MM.1S (cell line): Measurements from ENCODE around the gene SMYD2.
"Not testable (repeated sequence)": the region's sequence is repeated elsewhere in the genome, so short reads cannot be mapped to it uniquely, and the experiment has no call there.

Experiments used
- DNase-seq: peaks from one replicate; pipeline ENCODE4 v3.0.0-alpha.2; 2015
- H2AFZ ChIP-seq: fragments of 300-600 bp; sonication (generic); 2 replicates; pipeline ENCODE4 v1.6.0; 2016; ENCODE audit warnings: antibody characterized with exemption, low read length
- H3F3A ChIP-seq: fragments of 300-600 bp; sonication (generic); 2 replicates; pipeline ENCODE4 v1.6.1; 2016; ENCODE audit warnings: mild to moderate bottlenecking, antibody characterized with exemption, low read length, moderate library complexity, mixed read lengths; ENCODE audit not compliant: insufficient read depth
- H3K27ac ChIP-seq: fragments of 300-600 bp; sonication (generic); 2 replicates; pipeline ENCODE4 v1.5.1; 2016; ENCODE audit warnings: mild to moderate bottlenecking, low read length
- H3K27me3 ChIP-seq: fragments of 300-600 bp; sonication (generic); replicated peaks from 2 replicates; pipeline ENCODE4 v1.6.0; 2016; ENCODE audit warnings: low read length; ENCODE audit not compliant: insufficient read depth
- H3K36me3 ChIP-seq: fragments of 300-600 bp; sonication (generic); replicated peaks from 2 replicates; pipeline ENCODE4 v1.6.1; 2016; ENCODE audit warnings: mild to moderate bottlenecking, low read length, mixed read lengths; ENCODE audit not compliant: insufficient read depth
- H3K4me1 ChIP-seq: fragments of 300-600 bp; sonication (generic); 2 replicates; pipeline ENCODE4 v1.6.1; 2016; ENCODE audit warnings: low read length, mixed read lengths
- H3K4me2 ChIP-seq: fragments of 300-600 bp; sonication (generic); 2 replicates; pipeline ENCODE4 v1.6.0; 2016; ENCODE audit warnings: low read depth, low read length
- H3K4me3 ChIP-seq: fragments of 300-600 bp; sonication (generic); 2 replicates; pipeline ENCODE4 v1.5.1; 2016; ENCODE audit warnings: low read length, mixed read lengths
- H3K79me2 ChIP-seq: fragments of 300-600 bp; sonication (generic); 2 replicates; pipeline ENCODE4 v1.6.1; 2016; ENCODE audit warnings: mixed run types, low read length, mixed read lengths
- H3K9ac ChIP-seq: fragments of 300-600 bp; sonication (generic); 2 replicates; pipeline ENCODE4 v1.6.1; 2016; ENCODE audit warnings: low read length, mixed read lengths
- H3K9me2 ChIP-seq: fragments of 300-600 bp; sonication (generic); replicated peaks from 2 replicates; pipeline ENCODE4 v1.6.1; 2016; ENCODE audit warnings: mild to moderate bottlenecking, low read length, mixed read lengths; ENCODE audit not compliant: insufficient read depth
- H3K9me3 ChIP-seq: fragments of 300-600 bp; sonication (generic); replicated peaks from 2 replicates; pipeline ENCODE4 v1.6.1; 2016; ENCODE audit warnings: mild to moderate bottlenecking, low read length, mixed read lengths; ENCODE audit not compliant: insufficient read depth
- H4K20me1 ChIP-seq: fragments of 300-600 bp; sonication (generic); 2 replicates; pipeline ENCODE4 v1.6.1; 2016; ENCODE audit warnings: mild to moderate bottlenecking, low read length, moderate library complexity, mixed read lengths; ENCODE audit not compliant: insufficient read depth
- CTCF ChIP-seq: fragments of 300-600 bp; sonication (generic); IDR thresholded peaks from 2 replicates; pipeline ENCODE4 v1.5.1; 2016; ENCODE audit warnings: antibody characterized with exemption, low read length, mixed read lengths
- EZH2 ChIP-seq: fragments of 300-600 bp; sonication (generic); optimal IDR thresholded peaks from 2 replicates; pipeline ENCODE3; 2017; ENCODE audit warnings: low read depth, mild to moderate bottlenecking, antibody characterized with exemption, low read length, mixed read lengths
- EZH2phosphoT487 ChIP-seq: fragments of 300-600 bp; sonication (generic); IDR thresholded peaks from 2 replicates; pipeline ENCODE4 v1.6.1; 2018; ENCODE audit warnings: antibody characterized with exemption, low read length

The SMYD2 gene

GRCh38 chr1:214272964-214273533 is 7.9 kb upstream of the SMYD2 start:
- H3K79me2 ChIP-seq: no peaks in the 10 kb centered on the region
- no peaks in the 10 kb centered on the region for H3F3A ChIP-seq
- no peaks in the 10 kb centered on the region for H3K36me3 ChIP-seq
- H3K4me2 ChIP-seq: no peak overlapping the region
- no peak overlapping the region for H3K4me3 ChIP-seq
- H3K4me1 ChIP-seq: no peaks in the 10 kb centered on the region
- DNase-seq: no peak
- H3K27me3 ChIP-seq: no peaks in the 10 kb centered on the region
- no peak overlapping the region for H3K9ac ChIP-seq
- H3K9me3 ChIP-seq: no peaks in the 10 kb centered on the region
- no peak overlapping the region for H3K27ac ChIP-seq
- TF ChIP-seq EZH2 (no peak), CTCF (no peak), EZH2phosphoT487 (no peak)
- no peaks in the 10 kb centered on the region for H3K9me2 ChIP-seq
- no peaks in the 10 kb centered on the region for H4K20me1 ChIP-seq
- no peak overlapping the region for H2AFZ ChIP-seq

GRCh38 chr1:214275700-214276099 is 5.3 kb upstream of the SMYD2 start:
- not testable (repeated sequence) for H3K9me3 ChIP-seq, H4K20me1 ChIP-seq, H3F3A ChIP-seq, H3K4me2 ChIP-seq, H3K27me3 ChIP-seq, H3K9me2 ChIP-seq, DNase-seq, H3K79me2 ChIP-seq, H2AFZ ChIP-seq, H3K9ac ChIP-seq, H3K27ac ChIP-seq, H3K4me3 ChIP-seq, H3K36me3 ChIP-seq, H3K4me1 ChIP-seq

GRCh38 chr1:214276786-214277185 is 4.2 kb upstream of the SMYD2 start:
- no peaks in the 10 kb centered on the region for H4K20me1 ChIP-seq
- H3K36me3 ChIP-seq: no peaks in the 10 kb centered on the region
- H3K27me3 ChIP-seq: no peaks in the 10 kb centered on the region
- no peaks in the 10 kb centered on the region for H3K9me3 ChIP-seq
- no peak overlapping the region for H3K4me2 ChIP-seq
- no peaks in the 10 kb centered on the region for H3K9me2 ChIP-seq
- no peak overlapping the region for H3K9ac ChIP-seq
- peaks cover 5% of the 10 kb centered on the region; the same call in 1 of the 2 replicates for H3F3A ChIP-seq
- H3K4me1 ChIP-seq: peaks cover 3% of the 10 kb centered on the region; the same call in 1 of the 2 replicates
- no peak for DNase-seq
- 0 out of 2 replicates have a peak, but pooled peaks cover 3% of the 10 kb centered on the region for H3K79me2 ChIP-seq
- TF ChIP-seq EZH2phosphoT487: no peak
- TF ChIP-seq CTCF: no peak
- TF ChIP-seq EZH2: no peak
- H2AFZ ChIP-seq: no peak overlapping the region
- H3K4me3 ChIP-seq: no peak overlapping the region
- no peak overlapping the region for H3K27ac ChIP-seq
